GM18870 (cell line): Measurements from ENCODE around the gene HERC2.
"Not testable (repeated sequence)": the region's sequence is repeated elsewhere in the genome, so short reads cannot be mapped to it uniquely, and the experiment has no call there.

Source experiments
- ATAC-seq: cut with Tn5 transposase; IDR thresholded peaks from one replicate; pipeline ENCODE4 v1.9.1; 2021; ENCODE audit warnings: moderate library complexity; ENCODE audit not compliant: unreplicated experiment

HERC2 gene

GRCh38 chr15:28228990-28229640, 92.9 kb downstream of the HERC2 start:
- not testable (repeated sequence) for ATAC-seq

- ATAC-seq, result no peak
Observed at GRCh38 chr15:28228096-28228495, 93.9 kb downstream of the HERC2 start.

- ATAC-seq, result not testable (repeated sequence)
Observed at GRCh38 chr15:28227303-28227702, 94.7 kb downstream of the HERC2 start.

- ATAC-seq, result not testable (repeated sequence)
Observed at GRCh38 chr15:28222612-28223011, 99.4 kb downstream of the HERC2 start.

- not testable (repeated sequence) for ATAC-seq
Observed at GRCh38 chr15:28221696-28222095, 100.3 kb downstream of the HERC2 start.

GRCh38 chr15:28219116-28219515, 102.9 kb downstream of the HERC2 start:
- ATAC-seq, result no peak

GRCh38 chr15:28216946-28217546, 104.9 kb downstream of the HERC2 start:
- not testable (repeated sequence) for ATAC-seq

GRCh38 chr15:28215521-28215920, 106.5 kb downstream of the HERC2 start:
- ATAC-seq, result not testable (repeated sequence)

GRCh38 chr15:28214006-28214790, 107.8 kb downstream of the HERC2 start:
- ATAC-seq, result not testable (repeated sequence)

GRCh38 chr15:28213393-28213792, 108.6 kb downstream of the HERC2 start:
- ATAC-seq, result not testable (repeated sequence)

- no peak for ATAC-seq
Observed at GRCh38 chr15:28208583-28208982, 113.4 kb downstream of the HERC2 start.

GRCh38 chr15:28205640-28206039, 116.3 kb downstream of the HERC2 start:
- ATAC-seq, result not testable (repeated sequence)

GRCh38 chr15:28203055-28203828, 118.7 kb downstream of the HERC2 start:
- not testable (repeated sequence) for ATAC-seq

GRCh38 chr15:28202124-28202523, 119.9 kb downstream of the HERC2 start:
- ATAC-seq, result not testable (repeated sequence)

GRCh38 chr15:28198215-28198614, 123.8 kb downstream of the HERC2 start:
- ATAC-seq, result not testable (repeated sequence)

- not testable (repeated sequence) for ATAC-seq
Observed at GRCh38 chr15:28197694-28198093, 124.3 kb downstream of the HERC2 start.

GRCh38 chr15:28196581-28196980, 125.4 kb downstream of the HERC2 start:
- ATAC-seq, result not testable (repeated sequence)

- ATAC-seq, result no peak
Observed at GRCh38 chr15:28192772-28193171, 129.2 kb downstream of the HERC2 start.

GRCh38 chr15:28191832-28192231, 130.1 kb downstream of the HERC2 start:
- no peak for ATAC-seq

GRCh38 chr15:28190391-28191174, 131.4 kb downstream of the HERC2 start:
- ATAC-seq, result no peak
